HG03159 (cell line): ENCODE results near the gene HMX3.
A peak's percentile ranks its signal among the peaks of the same experiment; 100 is the strongest.

Source experiments
- ATAC-seq: cut with Tn5 transposase; IDR thresholded peaks from one replicate; pipeline ENCODE4 v1.9.1; 2021; ENCODE audit warnings: mild to moderate bottlenecking, moderate library complexity; ENCODE audit not compliant: unreplicated experiment

Gene HMX3

GRCh38 chr10:123135415-123136141 is at the start of gene HMX3:
Gene HMX3, plus strand, starts transcription at chr10:123135970. Its CDS starts 81 bp downstream, at chr10:123136051.
- ATAC-seq: no peak

- ATAC-seq: no peak
Measured at GRCh38 chr10:123086281-123086680, 49.5 kb upstream of the HMX3 start.

GRCh38 chr10:123087348-123087747 is 48.4 kb upstream of the HMX3 start:
- ATAC-seq: no peak

- no peak for ATAC-seq
Measured at GRCh38 chr10:123087786-123088185, 48.0 kb upstream of the HMX3 start.

- ATAC-seq: no peak
Measured at GRCh38 chr10:123092635-123093414, 42.9 kb upstream of the HMX3 start.

- ATAC-seq: no peak
Measured at GRCh38 chr10:123093489-123093888, 42.3 kb upstream of the HMX3 start.

- ATAC-seq: no peak
Measured at GRCh38 chr10:123096452-123096851, 39.3 kb upstream of the HMX3 start.

GRCh38 chr10:123097039-123097438 is 38.7 kb upstream of the HMX3 start:
- ATAC-seq: no peak

- no peak for ATAC-seq
Measured at GRCh38 chr10:123100030-123100762, 35.6 kb upstream of the HMX3 start.

GRCh38 chr10:123101872-123102271 is 33.9 kb upstream of the HMX3 start:
- ATAC-seq: no peak

GRCh38 chr10:123102673-123103072 is 33.1 kb upstream of the HMX3 start:
- no peak for ATAC-seq

GRCh38 chr10:123103944-123104343 is 31.8 kb upstream of the HMX3 start:
- ATAC-seq: no peak

GRCh38 chr10:123109466-123109865 is 26.3 kb upstream of the HMX3 start:
- ATAC-seq: no peak

- no peak for ATAC-seq
Measured at GRCh38 chr10:123117644-123118417, 17.9 kb upstream of the HMX3 start.

- no peak for ATAC-seq
Measured at GRCh38 chr10:123119081-123119480, 16.7 kb upstream of the HMX3 start.

- ATAC-seq: no peak
Measured at GRCh38 chr10:123126246-123126645, 9.5 kb upstream of the HMX3 start.

GRCh38 chr10:123129618-123130271 is 6.0 kb upstream of the HMX3 start:
- no peak for ATAC-seq

GRCh38 chr10:123132576-123133477 is 2.9 kb upstream of the HMX3 start:
- ATAC-seq: peak; percentile 54
